Ishikawa (cell line): ENCODE results near the gene STX18.

ENCODE experiments used
- CEBPB ChIP-seq: IDR thresholded peaks from 2 replicates; pipeline ENCODE4 v1.6.1; 2012
- EP300 ChIP-seq: IDR thresholded peaks from 2 replicates; pipeline ENCODE4 v1.6.1; 2012; ENCODE audit warnings: borderline replicate concordance
- FOXM1 ChIP-seq: IDR thresholded peaks from 2 replicates; pipeline ENCODE4 v1.6.1; 2012; ENCODE audit warnings: low read depth, borderline replicate concordance
- RAD21 ChIP-seq: IDR thresholded peaks from 2 replicates; pipeline ENCODE4 v1.6.1; 2012; ENCODE audit warnings: low read depth
- REST ChIP-seq: IDR thresholded peaks from 2 replicates; pipeline ENCODE4 v1.6.1; 2012; ENCODE audit warnings: low read depth, mild to moderate bottlenecking
- USF1 ChIP-seq: IDR thresholded peaks from 2 replicates; pipeline ENCODE4 v1.6.1; 2012
- ZBTB7A ChIP-seq: IDR thresholded peaks from 2 replicates; pipeline ENCODE4 v1.6.1; 2012; ENCODE audit warnings: low read depth
- TF ChIP-seq, protein P1 (sequence below): IDR thresholded peaks from 2 replicates; pipeline ENCODE4 v1.6.1; 2012

DNA sequence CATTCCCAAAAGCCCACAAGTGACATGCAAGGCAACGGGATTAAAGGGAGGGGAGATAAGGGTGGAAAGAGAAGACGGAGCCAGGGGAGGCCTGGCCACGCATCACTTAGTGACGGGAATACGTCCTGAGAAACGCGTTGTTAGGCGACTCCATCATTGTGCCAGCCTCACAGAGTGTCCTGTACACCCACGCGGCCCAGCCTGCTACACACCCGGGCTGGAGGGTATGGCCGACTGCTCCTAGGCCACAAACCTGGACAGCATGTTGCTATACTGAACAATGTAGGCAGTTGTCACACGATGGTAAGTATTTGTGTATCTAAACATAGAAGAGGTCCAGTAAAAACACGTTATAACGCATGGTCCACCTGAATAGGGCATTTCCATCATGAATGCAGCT, 131.6 kb downstream of the STX18 start:
- no peak for TF ChIP-seq EP300
- TF ChIP-seq USF1, result no peak
- no peak for TF ChIP-seq CEBPB
- TF ChIP-seq REST, result no peak
- no peak for TF ChIP-seq FOXM1
- TF ChIP-seq, protein P1, sequence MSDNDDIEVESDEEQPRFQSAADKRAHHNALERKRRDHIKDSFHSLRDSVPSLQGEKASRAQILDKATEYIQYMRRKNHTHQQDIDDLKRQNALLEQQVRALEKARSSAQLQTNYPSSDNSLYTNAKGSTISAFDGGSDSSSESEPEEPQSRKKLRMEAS, result no peak
- no peak for TF ChIP-seq ZBTB7A
- TF ChIP-seq RAD21, result no peak
